Measurements from ENCODE around the gene FUT4.
"Not testable (repeated sequence)": the region's sequence is repeated elsewhere in the genome, so short reads cannot be mapped to it uniquely, and the experiment has no call there.

The FUT4 gene

GRCh38 chr11:94568717-94569116, 25.0 kb downstream of the FUT4 start:
- no peak for DNase-seq

DNA sequence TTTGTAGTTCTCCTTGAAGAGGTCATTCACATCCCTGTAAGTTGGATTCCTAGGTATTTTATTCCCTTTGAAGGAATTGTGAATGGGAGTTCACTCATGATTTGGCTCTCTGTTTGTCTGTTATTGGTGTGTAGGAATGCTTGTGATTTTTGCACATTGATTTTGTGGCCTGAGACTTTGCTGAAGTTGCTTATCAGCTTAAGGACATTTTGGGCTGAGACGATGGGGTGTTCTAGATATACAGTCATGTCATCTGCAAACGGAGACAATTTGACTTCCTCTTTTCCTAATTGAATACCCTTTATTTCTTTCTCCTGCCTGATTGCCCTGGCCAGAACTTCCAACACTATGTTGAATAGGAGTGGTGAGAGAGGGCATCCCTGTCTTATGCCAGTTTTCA, 29.3 kb downstream of the FUT4 start:
- DNase-seq = not testable (repeated sequence)

DNA sequence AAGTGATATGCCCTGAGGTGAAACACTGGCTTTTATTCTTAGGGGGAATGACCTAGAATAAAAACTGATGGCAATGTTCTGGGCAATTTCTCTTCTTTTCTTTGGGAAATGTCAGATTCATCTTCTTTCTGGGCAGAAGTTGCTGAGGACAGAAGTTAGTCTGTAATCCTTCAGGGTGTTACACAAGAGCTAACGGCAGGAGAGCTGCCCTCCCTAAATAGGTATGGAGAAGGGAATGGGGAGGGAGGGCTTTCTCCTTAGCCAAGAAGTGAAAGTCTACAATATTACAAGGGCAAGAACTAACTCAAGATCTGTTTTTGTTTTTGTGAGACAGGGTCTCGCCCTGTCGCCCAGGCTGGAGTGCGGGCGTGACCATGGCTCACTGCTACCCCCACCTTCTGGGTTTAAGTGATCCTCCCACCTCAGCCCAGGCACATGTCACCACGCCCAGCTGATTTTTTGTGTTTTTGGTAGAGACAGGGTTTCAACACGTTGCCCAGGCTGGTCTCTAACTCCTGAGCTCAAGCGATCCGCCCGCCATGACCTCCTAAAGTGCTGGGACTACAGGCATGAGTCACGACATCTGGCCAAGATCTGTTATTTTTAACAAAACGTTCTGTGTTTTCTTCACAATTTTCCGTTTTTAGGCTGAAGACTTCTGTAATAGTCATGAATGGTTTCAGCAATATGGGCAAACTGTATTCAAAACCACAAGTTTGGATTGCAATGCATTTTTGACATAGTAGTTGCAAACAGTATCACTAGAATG, 30.7 kb downstream of the FUT4 start:
- DNase-seq = peak; percentile 84

DNA sequence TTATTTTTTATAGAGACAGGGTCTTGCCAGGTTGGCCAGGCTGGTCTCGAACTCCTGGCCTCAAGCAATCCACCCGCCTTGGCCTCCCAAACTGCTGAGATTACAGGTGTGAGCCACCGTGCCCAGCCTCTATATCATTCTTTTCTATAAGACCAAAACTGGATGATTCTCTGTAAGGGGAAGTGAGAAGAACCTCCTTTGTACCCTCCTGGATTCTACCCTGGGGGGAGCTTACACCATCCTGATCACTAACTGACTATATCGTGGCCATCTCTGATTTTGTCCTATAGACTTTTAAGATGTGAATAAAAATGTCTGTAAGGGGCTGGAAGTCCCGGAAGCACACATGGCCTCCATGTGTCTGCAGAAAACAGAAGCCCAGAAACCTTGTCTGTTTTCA, 32.6 kb downstream of the FUT4 start:
- no peak for DNase-seq

- no peak for DNase-seq
Observed at GRCh38 chr11:94577841-94578240, 34.1 kb downstream of the FUT4 start.

DNA sequence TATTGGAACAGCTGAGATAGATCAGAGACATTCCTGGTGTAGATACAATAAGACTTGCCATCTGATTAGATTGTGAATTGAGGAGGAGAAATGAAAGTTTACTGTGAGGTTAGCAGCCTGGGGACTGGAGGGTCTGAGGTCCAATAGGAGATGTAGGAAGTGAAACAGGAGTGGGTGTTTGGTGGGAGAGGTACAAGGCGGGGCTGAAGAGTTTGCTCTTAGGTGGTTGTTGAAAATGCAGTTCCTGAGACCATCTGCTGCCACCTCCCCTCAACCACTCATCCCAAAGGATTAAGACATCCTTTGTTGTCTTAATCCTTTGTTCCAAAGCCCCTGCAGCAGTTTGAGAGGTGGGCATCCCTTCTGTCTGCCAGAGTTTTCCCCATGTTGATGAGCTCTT, 38.2 kb downstream of the FUT4 start:
- DNase-seq = no peak

GRCh38 chr11:94583213-94583865, 39.6 kb downstream of the FUT4 start:
- DNase-seq = no peak

DNA sequence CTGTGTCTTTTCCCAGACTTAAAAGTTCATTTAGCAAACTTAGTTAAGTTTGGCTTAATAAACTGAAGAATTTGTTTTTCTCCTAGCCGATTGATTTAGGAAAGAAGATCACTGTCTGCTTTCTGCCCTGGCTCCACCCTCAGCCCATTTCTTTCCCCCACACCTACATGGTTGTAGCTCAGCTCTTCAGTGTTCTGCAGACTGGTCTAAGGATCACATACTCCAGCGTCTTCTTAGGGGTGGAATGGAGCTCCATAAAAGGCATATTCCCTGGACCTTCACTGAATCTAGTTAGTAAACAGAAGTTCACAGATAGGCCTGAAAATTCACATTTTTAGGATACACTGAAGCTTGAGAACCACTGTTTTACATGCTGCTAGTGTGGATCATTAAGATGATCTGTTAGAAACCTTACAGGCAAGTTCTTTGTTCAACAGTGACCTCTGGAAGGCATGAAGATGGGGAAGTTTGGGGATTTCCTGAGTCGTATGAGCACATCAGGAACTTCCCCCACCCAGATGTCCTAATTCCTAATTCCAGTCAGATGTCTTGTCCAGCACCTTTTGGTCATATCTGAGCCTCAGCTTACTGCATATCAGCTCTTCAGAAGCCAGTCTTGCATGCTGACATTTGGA, 40.3 kb downstream of the FUT4 start:
- DNase-seq = no peak

DNA sequence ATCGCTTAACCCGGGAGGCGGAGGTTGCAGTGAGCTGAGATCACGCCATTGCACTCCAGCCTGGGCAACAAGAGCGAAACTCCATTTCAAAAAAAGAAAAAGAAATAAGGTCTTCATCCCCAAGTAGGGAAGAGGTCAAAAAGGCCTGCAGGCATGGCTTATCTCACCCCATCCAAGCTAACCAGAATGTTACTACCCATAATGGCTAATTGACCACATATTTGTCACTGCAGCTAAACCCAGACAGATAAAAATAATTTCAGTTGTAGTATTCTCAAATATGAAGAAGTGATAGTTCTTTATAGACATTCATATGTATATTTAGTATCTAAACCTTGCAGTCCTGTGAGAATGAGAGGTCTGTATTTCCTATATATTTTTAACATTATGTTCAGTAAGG, 41.3 kb downstream of the FUT4 start:
- DNase-seq = no peak

- no peak for DNase-seq
Observed at GRCh38 chr11:94585399-94585798, 41.7 kb downstream of the FUT4 start.

DNA sequence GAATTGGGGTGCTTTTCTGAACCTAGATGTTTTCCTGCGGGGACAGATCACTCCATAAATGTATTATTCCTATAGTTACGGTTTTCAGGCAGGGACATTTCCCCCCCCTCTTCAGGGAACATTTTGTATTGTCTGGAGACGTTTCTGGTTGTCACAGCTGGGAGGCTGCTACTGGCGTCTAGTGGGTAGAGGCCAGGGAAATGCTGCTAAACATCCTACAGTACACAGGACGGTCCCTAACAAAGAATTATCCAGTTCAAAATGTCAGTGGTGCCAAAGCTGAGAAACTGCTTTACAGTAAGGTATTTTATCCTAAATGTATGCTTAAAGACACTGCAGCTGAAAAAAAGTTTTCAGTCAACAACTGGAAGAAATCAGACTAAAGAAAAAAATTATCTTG, 42.8 kb downstream of the FUT4 start:
- DNase-seq = no peak

- no peak for DNase-seq
Observed at GRCh38 chr11:94586978-94587377, 43.3 kb downstream of the FUT4 start.

GRCh38 chr11:94588366-94588942, 44.7 kb downstream of the FUT4 start:
- DNase-seq = no peak

GRCh38 chr11:94590352-94591041, 46.8 kb downstream of the FUT4 start:
- no peak for DNase-seq

DNA sequence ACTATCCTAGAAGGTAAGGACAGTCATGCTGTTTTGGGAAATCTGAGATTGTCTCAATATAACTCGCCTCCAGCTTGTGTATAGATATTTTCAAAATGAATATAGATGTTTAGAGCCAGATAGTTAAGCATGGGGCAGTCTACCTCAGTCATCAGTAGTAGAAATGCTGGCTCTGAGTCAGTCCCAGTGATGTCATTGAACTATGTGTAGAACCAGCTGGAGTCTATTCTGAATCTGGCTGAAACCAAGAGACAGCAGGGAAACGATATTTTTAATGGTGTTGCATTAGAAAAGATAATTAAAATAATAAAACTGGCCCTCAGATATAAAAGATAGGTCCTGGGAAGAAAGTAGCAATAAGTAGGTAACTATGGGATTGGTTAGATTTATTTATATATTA, 49.3 kb downstream of the FUT4 start:
- DNase-seq = peak; percentile 28

DNA sequence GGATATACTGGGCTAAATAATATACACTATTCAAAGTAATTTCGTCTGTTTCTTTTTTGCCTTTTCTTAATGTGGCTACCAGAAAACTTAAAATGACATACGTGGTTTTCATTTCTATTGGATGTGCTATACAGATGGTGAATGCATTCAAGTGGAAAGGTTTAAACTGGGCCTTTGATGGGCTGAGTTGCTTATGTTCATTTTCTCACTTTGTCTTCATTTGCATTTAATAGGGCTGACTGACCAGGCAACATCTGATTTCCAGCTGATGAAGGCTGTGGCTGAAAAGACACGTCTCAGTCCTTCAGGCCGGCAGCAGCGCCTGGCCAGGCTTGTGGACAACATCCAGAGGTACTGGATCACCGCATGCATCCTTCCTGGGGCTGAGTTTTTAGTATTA, 51.4 kb downstream of the FUT4 start:
- DNase-seq = no peak

DNA sequence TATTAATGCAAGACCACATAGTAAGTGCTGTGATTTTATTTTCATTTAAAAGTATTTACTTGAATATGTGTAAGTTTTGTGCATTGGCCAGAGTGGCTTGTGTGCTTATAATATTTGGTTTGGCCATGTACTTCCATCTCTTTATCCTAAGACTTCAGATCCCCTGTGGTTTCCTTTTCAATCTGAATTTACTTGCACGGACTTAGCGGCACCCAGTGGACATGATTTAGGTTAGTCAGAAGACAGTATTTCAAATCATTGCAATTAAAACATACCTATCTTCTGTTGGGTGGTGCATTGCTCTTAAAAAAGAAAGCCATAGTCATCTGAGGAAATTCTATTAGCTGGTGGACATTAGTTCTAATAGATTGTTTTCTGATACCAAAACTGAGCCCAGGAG, 54.2 kb downstream of the FUT4 start:
- DNase-seq = peak; percentile 6

Data from fibroblast of skin of right quadriceps (primary cell).